ENCODE measurements around the gene PLEKHA1.

DNA sequence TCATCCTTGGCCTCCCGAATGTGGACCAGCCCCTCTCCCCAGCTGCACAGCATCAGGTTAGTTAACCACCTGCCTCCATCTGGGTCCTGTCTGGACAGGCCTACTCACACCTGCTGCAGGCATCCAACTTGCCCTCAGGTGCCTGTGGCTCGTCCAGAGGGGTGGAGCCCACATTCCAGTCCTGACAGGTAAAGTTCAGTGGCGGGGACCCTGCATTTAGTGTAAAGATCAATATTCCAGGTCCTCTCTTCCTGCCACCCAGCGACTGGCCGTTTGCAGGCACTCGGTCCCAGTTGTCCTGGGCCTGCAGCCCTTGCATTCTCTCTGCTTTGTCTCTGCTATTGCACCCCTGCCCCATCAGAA, 101.8 kb downstream of the PLEKHA1 start:
- TF ChIP-seq, protein P1, sequence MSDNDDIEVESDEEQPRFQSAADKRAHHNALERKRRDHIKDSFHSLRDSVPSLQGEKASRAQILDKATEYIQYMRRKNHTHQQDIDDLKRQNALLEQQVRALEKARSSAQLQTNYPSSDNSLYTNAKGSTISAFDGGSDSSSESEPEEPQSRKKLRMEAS (IDR thresholded peaks at IDR 0.05; ENCODE audit: low read depth) = no peak
- TF ChIP-seq, protein P2, sequence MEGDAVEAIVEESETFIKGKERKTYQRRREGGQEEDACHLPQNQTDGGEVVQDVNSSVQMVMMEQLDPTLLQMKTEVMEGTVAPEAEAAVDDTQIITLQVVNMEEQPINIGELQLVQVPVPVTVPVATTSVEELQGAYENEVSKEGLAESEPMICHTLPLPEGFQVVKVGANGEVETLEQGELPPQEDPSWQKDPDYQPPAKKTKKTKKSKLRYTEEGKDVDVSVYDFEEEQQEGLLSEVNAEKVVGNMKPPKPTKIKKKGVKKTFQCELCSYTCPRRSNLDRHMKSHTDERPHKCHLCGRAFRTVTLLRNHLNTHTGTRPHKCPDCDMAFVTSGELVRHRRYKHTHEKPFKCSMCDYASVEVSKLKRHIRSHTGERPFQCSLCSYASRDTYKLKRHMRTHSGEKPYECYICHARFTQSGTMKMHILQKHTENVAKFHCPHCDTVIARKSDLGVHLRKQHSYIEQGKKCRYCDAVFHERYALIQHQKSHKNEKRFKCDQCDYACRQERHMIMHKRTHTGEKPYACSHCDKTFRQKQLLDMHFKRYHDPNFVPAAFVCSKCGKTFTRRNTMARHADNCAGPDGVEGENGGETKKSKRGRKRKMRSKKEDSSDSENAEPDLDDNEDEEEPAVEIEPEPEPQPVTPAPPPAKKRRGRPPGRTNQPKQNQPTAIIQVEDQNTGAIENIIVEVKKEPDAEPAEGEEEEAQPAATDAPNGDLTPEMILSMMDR (IDR thresholded peaks at IDR 0.05) = no peak
- TF ChIP-seq FOXM1 (IDR thresholded peaks at IDR 0.05; ENCODE audit: low read depth) (no peak), SMC3 (IDR thresholded peaks at IDR 0.05; ENCODE audit: low read depth, low read length) (no peak)
